Ascending aorta (tissue), 2 donors: ENCODE results near the gene MLXIP. TPM values are rescaled to one million over a fixed set of nuclear protein-coding genes. Genes with fewer than 3 reads are reported as not detected.

Experiments
- DNase-seq, 2 donors: peaks; one replicate each; pipeline ENCODE4 v3.0.0-alpha.2; 2019; ENCODE audit warnings: low spot score in 2 of 2
- H3K27ac ChIP-seq, 2 donors: fragments of 200-600 bp; sonication (generic); one replicate each; pipeline ENCODE4 v1.5.1; 2016 to 2017; ENCODE audit warnings: mild to moderate bottlenecking in 1 of 2
- H3K27me3 ChIP-seq: fragments of 200-600 bp; sonication (generic); one replicate; pipeline ENCODE4 v1.5.1; 2017
- H3K36me3 ChIP-seq, 2 donors: fragments of 200-600 bp; sonication (generic); one replicate each; pipeline ENCODE4 v1.5.1; 2016
- H3K4me1 ChIP-seq, 2 donors: fragments of 200-600 bp; sonication (generic); one replicate each; pipeline ENCODE4 v1.5.1; 2016 to 2017; ENCODE audit warnings: mild to moderate bottlenecking in 1 of 2
- H3K4me3 ChIP-seq, 2 donors: fragments of 200-600 bp; sonication (generic); one replicate each; pipeline ENCODE4 v1.5.1; 2016 to 2017; ENCODE audit warnings: mild to moderate bottlenecking in 1 of 2
- H3K9me3 ChIP-seq, 2 donors: fragments of 200-600 bp; sonication (generic); one replicate each; pipeline ENCODE4 v1.5.1; 2016
- CTCF ChIP-seq, 3 experiments: fragments of 200-600 bp in 2 of 3; fragments of 450-650 bp in 1 of 3; sonication (generic) in 2 of 3; IDR thresholded peaks; one replicate each; pipeline ENCODE4 v1.5.1; 2016 to 2019; ENCODE audit warnings: antibody characterized with exemption in 3 of 3, mild to moderate bottlenecking in 1 of 3, moderate library complexity in 1 of 3
- intact Hi-C: fragments of 100-400 bp; cut with DNase I; formaldehyde crosslinking; loops from one replicate; pipeline ENCODE4 v1.15.1; 2023
- total RNA-seq: library from RNA; depleted of rRNA; stranded (reverse); fragments of >200 nt; gene quantifications from one replicate; pipeline ENCODE4 v1.1.0, GENCODE V29; 2016

MLXIP gene
- total RNA-seq, 1 donor from 2014 or later: 62.3 TPM

- peaks cover 14 to 21% of the 10 kb centered on the region in 2 donors for H3K4me1 ChIP-seq
- H3K9me3 ChIP-seq: no peaks in the 10 kb centered on the region
- H3K36me3 ChIP-seq: peaks cover 4 to 32% of the 10 kb centered on the region in 2 donors
- no peak for TF ChIP-seq CTCF (IDR thresholded peaks at IDR 0.05)
- no peak for DNase-seq
- no peak overlapping the region for H3K4me3 ChIP-seq
- H3K27ac ChIP-seq: no peak overlapping the region
- no peaks in the 10 kb centered on the region for H3K27me3 ChIP-seq
- intact Hi-C loops: no loop called here
Measured at GRCh38 chr12:122061253-122061652, 17.3 kb upstream of the MLXIP start.

- intact Hi-C loops: no loop called here
- peak overlapping the region; percentile 80 to 84 for H3K27ac ChIP-seq
- TF ChIP-seq CTCF (IDR thresholded peaks at IDR 0.05): no peak
- H3K4me1 ChIP-seq: peaks cover 17 to 29% of the 10 kb centered on the region in 2 donors
- H3K27me3 ChIP-seq: no peaks in the 10 kb centered on the region
- DNase-seq: peak in 1 of 2 donors; percentile 81
- H3K36me3 ChIP-seq: peaks cover 0 to 21% of the 10 kb centered on the region in 2 donors
- no peaks in the 10 kb centered on the region for H3K9me3 ChIP-seq
- peak overlapping the region; percentile 33 to 35 for H3K4me3 ChIP-seq
Measured at GRCh38 chr12:122062832-122063693, 15.5 kb upstream of the MLXIP start.

GRCh38 chr12:122063694-122064024 lies 14.9 kb upstream of the MLXIP start:
- TF ChIP-seq CTCF (IDR thresholded peaks at IDR 0.05): no peak
- no peak for DNase-seq
- Histone ChIP-seq H3K36me3 (peaks cover 0 to 17% of the 10 kb centered on the region in 2 donors), H3K27ac (peak overlapping the region; percentile 80 to 84), H3K4me1 (peaks cover 17 to 33% of the 10 kb centered on the region in 2 donors), H3K4me3 (peak overlapping the region in 1 of 2 donors; percentile 33), H3K27me3 (no peaks in the 10 kb centered on the region), H3K9me3 (no peaks in the 10 kb centered on the region)
- intact Hi-C loops: loop anchor here (1.0 kb wide), 1 partner anchor 9 kb away; no protein-coding TSS in a partner anchor

- Histone ChIP-seq H3K4me1 (peaks cover 17 to 33% of the 10 kb centered on the region in 2 donors), H3K27ac (peak overlapping the region; percentile 80 to 84), H3K4me3 (peak overlapping the region in 1 of 2 donors; percentile 33), H3K36me3 (peaks cover 0 to 12% of the 10 kb centered on the region in 2 donors), H3K9me3 (no peaks in the 10 kb centered on the region), H3K27me3 (no peaks in the 10 kb centered on the region)
- intact Hi-C loops: loop anchor here (1.0 kb wide), 1 partner anchor 8 kb away; no protein-coding TSS in a partner anchor
- peak in 1 of 2 donors; percentile 87 for DNase-seq
- peak in 1 of 3 experiments; percentile 15 for TF ChIP-seq CTCF (IDR thresholded peaks at IDR 0.05)
Measured at GRCh38 chr12:122064025-122064777, 14.4 kb upstream of the MLXIP start.

- Histone ChIP-seq H3K27me3 (no peaks in the 10 kb centered on the region), H3K9me3 (no peaks in the 10 kb centered on the region), H3K36me3 (peaks cover 0 to 6% of the 10 kb centered on the region in 2 donors), H3K4me1 (peaks cover 17 to 33% of the 10 kb centered on the region in 2 donors), H3K27ac (peak overlapping the region; percentile 9 to 80), H3K4me3 (no peak overlapping the region)
- intact Hi-C loops: loop anchor here (1.0 kb wide), 1 partner anchor 7 kb away; no protein-coding TSS in a partner anchor
- DNase-seq: no peak
- TF ChIP-seq CTCF (IDR thresholded peaks at IDR 0.05): no peak
Measured at GRCh38 chr12:122064780-122065588, 13.6 kb upstream of the MLXIP start.
